Peyer's patch (tissue), 4 donors: ENCODE measurements around the gene ARHGEF12. TPM values are rescaled to one million over a fixed set of nuclear protein-coding genes. Genes with fewer than 3 reads are reported as not detected.

Source experiments
- DNase-seq, 3 donors: peaks; one replicate each; pipeline ENCODE4 v3.0.0-alpha.2; 2017 to 2019
- H3K27ac ChIP-seq, 4 donors: fragments of 200-600 bp; sonication (generic); one replicate each; pipeline ENCODE4 v1.5.1; 2016 to 2019
- H3K27me3 ChIP-seq, 2 donors: fragments of 200-600 bp; sonication (generic); one replicate each; pipeline ENCODE4 v1.5.1; 2019
- H3K36me3 ChIP-seq, 3 donors: fragments of 200-600 bp; sonication (generic); one replicate each; pipeline ENCODE4 v1.5.1; 2016 to 2019
- H3K4me1 ChIP-seq, 4 donors: fragments of 200-600 bp; sonication (generic); one replicate each; pipeline ENCODE4 v1.5.1; 2016 to 2019
- H3K4me3 ChIP-seq, 4 donors: fragments of 200-600 bp; sonication (generic); 1 replicate in 3 of 4; 2 replicates in 1 of 4; pipeline ENCODE4 v1.5.1; 2016 to 2019; ENCODE audit warnings: mild to moderate bottlenecking in 1 of 4
- H3K9me3 ChIP-seq, 4 donors: fragments of 200-600 bp; sonication (generic); one replicate each; pipeline ENCODE4 v1.5.1; 2016 to 2019; ENCODE audit warnings: mild to moderate bottlenecking in 1 of 4
- POLR2A ChIP-seq, 2 donors: fragments of 450-650 bp; IDR thresholded peaks; one replicate each; pipeline ENCODE4 v1.5.1; 2017; ENCODE audit warnings: antibody characterized with exemption in 2 of 2, mild to moderate bottlenecking in 2 of 2, moderate library complexity in 2 of 2
- total RNA-seq, 4 donors: library from RNA; depleted of rRNA; stranded (reverse); fragments of >200 nt; gene quantifications; one replicate each; pipeline ENCODE4 v1.1.0, GENCODE V29; 2016
- TF ChIP-seq, protein P1 (sequence below), 6 experiments: fragments of 450-650 bp in 4 of 6; fragments of 200-600 bp in 2 of 6; sonication (generic) in 1 of 6; IDR thresholded peaks; one replicate each; pipeline ENCODE4 v1.5.1; 2017 to 2019; ENCODE audit warnings: antibody characterized with exemption in 6 of 6, mild to moderate bottlenecking in 3 of 6, moderate library complexity in 1 of 6

The ARHGEF12 gene
- total RNA-seq, 4 donors from 2014 or later = 102 to 122 (median 107) TPM

- no peak for DNase-seq
- Histone ChIP-seq H3K4me1 (peaks cover 0 to 25% (median 0%) of the 10 kb centered on the region in 4 donors), H3K9me3 (no peaks in the 10 kb centered on the region), H3K36me3 (no peaks in the 10 kb centered on the region), H3K4me3 (no peak overlapping the region), H3K27ac (no peak overlapping the region), H3K27me3 (no peaks in the 10 kb centered on the region)
- TF ChIP-seq POLR2A (IDR thresholded peaks at IDR 0.05) = no peak
- TF ChIP-seq, protein P1, sequence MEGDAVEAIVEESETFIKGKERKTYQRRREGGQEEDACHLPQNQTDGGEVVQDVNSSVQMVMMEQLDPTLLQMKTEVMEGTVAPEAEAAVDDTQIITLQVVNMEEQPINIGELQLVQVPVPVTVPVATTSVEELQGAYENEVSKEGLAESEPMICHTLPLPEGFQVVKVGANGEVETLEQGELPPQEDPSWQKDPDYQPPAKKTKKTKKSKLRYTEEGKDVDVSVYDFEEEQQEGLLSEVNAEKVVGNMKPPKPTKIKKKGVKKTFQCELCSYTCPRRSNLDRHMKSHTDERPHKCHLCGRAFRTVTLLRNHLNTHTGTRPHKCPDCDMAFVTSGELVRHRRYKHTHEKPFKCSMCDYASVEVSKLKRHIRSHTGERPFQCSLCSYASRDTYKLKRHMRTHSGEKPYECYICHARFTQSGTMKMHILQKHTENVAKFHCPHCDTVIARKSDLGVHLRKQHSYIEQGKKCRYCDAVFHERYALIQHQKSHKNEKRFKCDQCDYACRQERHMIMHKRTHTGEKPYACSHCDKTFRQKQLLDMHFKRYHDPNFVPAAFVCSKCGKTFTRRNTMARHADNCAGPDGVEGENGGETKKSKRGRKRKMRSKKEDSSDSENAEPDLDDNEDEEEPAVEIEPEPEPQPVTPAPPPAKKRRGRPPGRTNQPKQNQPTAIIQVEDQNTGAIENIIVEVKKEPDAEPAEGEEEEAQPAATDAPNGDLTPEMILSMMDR (IDR thresholded peaks at IDR 0.05) = no peak
These were observed 63.1 kb downstream of the ARHGEF12 start for GRCh38 chr11:120399307-120399706.

DNA sequence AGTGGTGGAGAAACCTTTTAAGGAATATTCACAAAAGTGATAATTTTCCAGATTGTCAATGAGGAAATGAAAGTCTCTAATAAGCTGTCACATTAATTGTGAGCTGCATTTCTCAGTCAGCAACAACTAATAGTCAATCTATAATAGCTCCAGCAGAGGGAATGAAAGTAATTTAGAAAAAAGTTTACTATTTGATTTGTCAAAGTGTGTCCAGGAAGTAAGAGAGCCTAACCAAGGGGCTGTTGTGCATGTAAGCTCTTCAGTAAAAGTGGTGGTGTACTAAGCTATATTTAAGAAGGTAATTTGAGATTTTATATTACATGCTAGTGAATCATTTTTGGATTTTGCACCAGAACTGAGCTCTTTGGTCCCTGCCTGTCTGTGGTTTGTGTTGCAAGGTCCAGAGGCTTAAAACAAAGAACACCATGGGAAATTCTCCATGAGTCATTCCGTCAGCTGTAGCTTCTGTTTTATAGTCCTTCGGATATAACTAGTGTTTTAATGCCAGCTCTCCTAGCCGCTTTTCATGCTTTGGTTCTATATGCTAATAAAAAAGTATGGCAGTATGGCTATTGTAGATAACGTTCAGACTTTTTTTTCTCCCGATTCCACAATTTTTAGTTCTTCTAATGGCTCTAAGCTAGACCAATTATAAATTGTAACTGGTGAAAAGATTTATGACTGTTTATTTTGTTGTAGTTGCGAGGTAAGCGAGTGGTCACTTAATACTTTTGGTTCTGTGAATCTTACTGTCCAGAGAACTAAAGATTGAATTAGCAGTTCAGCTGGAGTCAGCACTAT, 64.6 kb downstream of the ARHGEF12 start:
- Histone ChIP-seq H3K36me3 (no peaks in the 10 kb centered on the region), H3K27me3 (no peaks in the 10 kb centered on the region), H3K4me3 (peak overlapping the region in 2 of 4 donors; percentile 13 to 21), H3K9me3 (no peaks in the 10 kb centered on the region), H3K4me1 (peaks cover 0 to 25% (median 0%) of the 10 kb centered on the region in 4 donors), H3K27ac (peak overlapping the region in 2 of 4 donors; percentile 7 to 26)
- DNase-seq = peak in 1 of 3 donors; percentile 64
- TF ChIP-seq, protein P1 (IDR thresholded peaks at IDR 0.05) = no peak
- no peak for TF ChIP-seq POLR2A (IDR thresholded peaks at IDR 0.05)

DNA sequence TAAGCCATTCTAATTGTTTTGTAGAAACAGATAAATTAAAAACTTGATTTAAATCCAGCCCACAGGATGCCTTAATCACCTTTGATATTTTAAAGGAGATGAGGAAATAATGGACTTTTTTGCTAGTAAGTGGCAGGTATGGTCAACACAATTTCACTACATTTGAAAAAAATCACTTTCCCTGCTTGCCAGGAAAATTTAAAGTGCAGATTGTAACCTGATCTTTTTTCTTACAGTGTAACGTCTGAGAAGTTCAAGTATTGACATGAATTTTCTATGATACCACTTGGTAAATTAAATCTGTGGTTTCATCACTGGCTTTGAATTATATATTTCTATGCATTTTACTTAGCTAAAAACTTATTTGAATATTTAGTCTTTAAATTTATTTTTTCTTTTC, 65.3 kb downstream of the ARHGEF12 start:
- no peak for TF ChIP-seq POLR2A (IDR thresholded peaks at IDR 0.05)
- TF ChIP-seq, protein P1 (IDR thresholded peaks at IDR 0.05) = no peak
- Histone ChIP-seq H3K27ac (no peak overlapping the region), H3K4me1 (peaks cover 0 to 25% (median 0%) of the 10 kb centered on the region in 4 donors), H3K9me3 (no peaks in the 10 kb centered on the region), H3K4me3 (peak overlapping the region in 1 of 4 donors; percentile 13), H3K36me3 (no peaks in the 10 kb centered on the region), H3K27me3 (no peaks in the 10 kb centered on the region)
- no peak for DNase-seq

DNA sequence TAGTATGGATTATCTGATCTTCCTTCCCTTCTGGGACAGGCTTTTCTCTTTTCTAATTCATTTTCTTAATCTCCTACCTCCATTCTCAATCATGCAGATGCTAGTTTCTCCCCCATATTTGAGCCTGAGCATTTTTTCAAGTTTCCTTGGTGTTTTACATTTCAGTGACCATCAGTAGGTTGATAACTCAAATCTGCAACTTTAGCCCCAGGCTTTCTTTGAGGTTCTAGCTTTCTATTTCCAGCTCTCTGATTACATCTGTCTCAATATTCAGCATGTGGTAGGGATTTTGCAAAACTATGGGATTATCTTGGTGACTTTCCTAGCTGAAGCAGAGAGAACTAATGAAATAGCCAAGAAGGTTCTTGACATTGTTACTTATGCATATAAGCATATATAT, 67.8 kb downstream of the ARHGEF12 start:
- H3K27ac ChIP-seq = no peak overlapping the region
- no peaks in the 10 kb centered on the region for H3K9me3 ChIP-seq
- TF ChIP-seq POLR2A (IDR thresholded peaks at IDR 0.05) = no peak
- TF ChIP-seq, protein P1 (IDR thresholded peaks at IDR 0.05) = no peak
- H3K36me3 ChIP-seq = no peaks in the 10 kb centered on the region
- H3K4me1 ChIP-seq = peaks cover 0 to 25% (median 0%) of the 10 kb centered on the region in 4 donors
- no peaks in the 10 kb centered on the region for H3K27me3 ChIP-seq
- DNase-seq = no peak
- no peak overlapping the region for H3K4me3 ChIP-seq

GRCh38 chr11:120404495-120404894, 68.3 kb downstream of the ARHGEF12 start:
- no peak for TF ChIP-seq POLR2A (IDR thresholded peaks at IDR 0.05)
- TF ChIP-seq, protein P1 (IDR thresholded peaks at IDR 0.05) = no peak
- no peaks in the 10 kb centered on the region for H3K9me3 ChIP-seq
- H3K27me3 ChIP-seq = no peaks in the 10 kb centered on the region
- no peak overlapping the region for H3K4me3 ChIP-seq
- H3K27ac ChIP-seq = no peak overlapping the region
- H3K4me1 ChIP-seq = peaks cover 0 to 24% (median 0%) of the 10 kb centered on the region in 4 donors
- DNase-seq = no peak
- no peaks in the 10 kb centered on the region for H3K36me3 ChIP-seq
